Measurements from ENCODE around the gene UBE2N. TPM values are rescaled to one million over a fixed set of nuclear protein-coding genes. Genes with fewer than 3 reads are reported as not detected.

The UBE2N gene
- total RNA-seq, 1 donor from 2014 or later: 116 TPM

- no peak overlapping the region for H3K4me3 ChIP-seq
- no peak overlapping the region for H2AFZ ChIP-seq (replicated peaks)
- TF ChIP-seq CTCF (IDR thresholded peaks at IDR 0.05) (no peak), EZH2 (IDR thresholded peaks at IDR 0.05) (no peak), EZH2phosphoT487 (IDR thresholded peaks at IDR 0.05) (no peak)
- H3K4me2 ChIP-seq: no peak overlapping the region
- peaks cover 9% of the 10 kb centered on the region for H3F3A ChIP-seq (ENCODE audit: low read depth)
- Mint-ChIP-seq H3K36me3 (peaks cover 13% of the 10 kb centered on the region), H3K27me3 (ENCODE audit: insufficient read depth, low read depth) (no peaks in the 10 kb centered on the region), H3K27ac (no peak overlapping the region), H3K4me3 (no peak overlapping the region), H3K4me1 (no peaks in the 10 kb centered on the region), H3K9me3 (no peaks in the 10 kb centered on the region)
- no peaks in the 10 kb centered on the region for H3K9me3 ChIP-seq (ENCODE audit: low read depth)
- H4K20me1 ChIP-seq (ENCODE audit: low read depth): no peaks in the 10 kb centered on the region
- H3K4me1 ChIP-seq: no peaks in the 10 kb centered on the region
- peaks cover 10% of the 10 kb centered on the region for H3K79me2 ChIP-seq (ENCODE audit: low read depth)
- no peaks in the 10 kb centered on the region for H3K36me3 ChIP-seq
- no peak overlapping the region for H3K27ac ChIP-seq
- no peak for DNase-seq (ENCODE audit: low spot score)
- H3K27me3 ChIP-seq: no peaks in the 10 kb centered on the region
- H3K9ac ChIP-seq: no peak overlapping the region
Observed at GRCh38 chr12:93397412-93397811, 44.3 kb downstream of the UBE2N start.

- H3F3A ChIP-seq (ENCODE audit: low read depth): peaks cover 9% of the 10 kb centered on the region
- Mint-ChIP-seq H3K4me1 (peaks cover 11% of the 10 kb centered on the region), H3K36me3 (peaks cover 8% of the 10 kb centered on the region), H3K9me3 (no peaks in the 10 kb centered on the region), H3K27me3 (ENCODE audit: insufficient read depth, low read depth) (no peaks in the 10 kb centered on the region), H3K27ac (no peak overlapping the region), H3K4me3 (no peak overlapping the region)
- no peak overlapping the region for H3K9ac ChIP-seq
- DNase-seq (ENCODE audit: low spot score): no peak
- H3K4me1 ChIP-seq: no peaks in the 10 kb centered on the region
- H4K20me1 ChIP-seq (ENCODE audit: low read depth): peaks cover 24% of the 10 kb centered on the region
- no peak overlapping the region for H3K4me2 ChIP-seq
- no peaks in the 10 kb centered on the region for H3K9me3 ChIP-seq (ENCODE audit: low read depth)
- no peak overlapping the region for H3K27ac ChIP-seq
- H2AFZ ChIP-seq (replicated peaks): no peak overlapping the region
- H3K36me3 ChIP-seq: no peaks in the 10 kb centered on the region
- H3K4me3 ChIP-seq: no peak overlapping the region
- H3K79me2 ChIP-seq (ENCODE audit: low read depth): peaks cover 48% of the 10 kb centered on the region
- TF ChIP-seq CTCF (IDR thresholded peaks at IDR 0.05) (no peak), EZH2 (IDR thresholded peaks at IDR 0.05) (no peak)
- no peaks in the 10 kb centered on the region for H3K27me3 ChIP-seq
Observed at GRCh38 chr12:93393425-93393824, 48.3 kb downstream of the UBE2N start.

- Histone ChIP-seq H3F3A (ENCODE audit: low read depth) (no peaks in the 10 kb centered on the region), H3K4me3 (no peak overlapping the region), H3K9ac (no peak overlapping the region), H3K27ac (no peak overlapping the region), H4K20me1 (ENCODE audit: low read depth) (peaks cover 24% of the 10 kb centered on the region), H3K9me3 (ENCODE audit: low read depth) (no peaks in the 10 kb centered on the region), H3K36me3 (no peaks in the 10 kb centered on the region), H2AFZ (replicated peaks) (no peak overlapping the region), H3K4me2 (no peak overlapping the region), H3K27me3 (no peaks in the 10 kb centered on the region), H3K4me1 (no peaks in the 10 kb centered on the region), H3K79me2 (ENCODE audit: low read depth) (peaks cover 75% of the 10 kb centered on the region)
- TF ChIP-seq EZH2phosphoT487 (IDR thresholded peaks at IDR 0.05) (no peak), CTCF (IDR thresholded peaks at IDR 0.05) (no peak), EZH2 (IDR thresholded peaks at IDR 0.05) (no peak)
- peaks cover 11% of the 10 kb centered on the region for H3K4me1 Mint-ChIP-seq
- H3K4me3 Mint-ChIP-seq: no peak overlapping the region
- no peak for DNase-seq (ENCODE audit: low spot score)
- peaks cover 17% of the 10 kb centered on the region for H3K36me3 Mint-ChIP-seq
- no peaks in the 10 kb centered on the region for H3K27me3 Mint-ChIP-seq (ENCODE audit: insufficient read depth, low read depth)
- H3K9me3 Mint-ChIP-seq: peaks cover 6% of the 10 kb centered on the region
- H3K27ac Mint-ChIP-seq: peak overlapping the region; percentile 74
Observed at GRCh38 chr12:93390549-93391297, 51.0 kb downstream of the UBE2N start.
